HCEC 1CT (cell line): ENCODE measurements around the gene ADAMTSL1.
"Not testable (repeated sequence)": the region's sequence is repeated elsewhere in the genome, so short reads cannot be mapped to it uniquely, and the experiment has no call there.

Experiments
- DNase-seq: peaks from one replicate; pipeline ENCODE4 v3.0.0-alpha.2; 2017

ADAMTSL1 gene

GRCh38 chr9:18921366-18922075 is 447.6 kb downstream of the ADAMTSL1 start:
- no peak for DNase-seq

GRCh38 chr9:18922161-18922885 is 448.4 kb downstream of the ADAMTSL1 start:
- no peak for DNase-seq

GRCh38 chr9:18923167-18923566 is 449.2 kb downstream of the ADAMTSL1 start:
- DNase-seq, result no peak

GRCh38 chr9:18923671-18924430 is 449.9 kb downstream of the ADAMTSL1 start:
- no peak for DNase-seq

- no peak for DNase-seq
Observed at GRCh38 chr9:18925880-18926279, 451.9 kb downstream of the ADAMTSL1 start.

GRCh38 chr9:18926513-18926912 is 452.6 kb downstream of the ADAMTSL1 start:
- DNase-seq, result no peak

- DNase-seq, result no peak
Observed at GRCh38 chr9:18928711-18929110, 454.8 kb downstream of the ADAMTSL1 start.

- not testable (repeated sequence) for DNase-seq
Observed at GRCh38 chr9:18930611-18931010, 456.7 kb downstream of the ADAMTSL1 start.

GRCh38 chr9:18935541-18935940 is 461.6 kb downstream of the ADAMTSL1 start:
- no peak for DNase-seq

- DNase-seq, result no peak
Observed at GRCh38 chr9:18936094-18936871, 462.3 kb downstream of the ADAMTSL1 start.

- DNase-seq, result no peak
Observed at GRCh38 chr9:18939943-18940342, 466.0 kb downstream of the ADAMTSL1 start.

- DNase-seq, result no peak
Observed at GRCh38 chr9:18941060-18941740, 467.2 kb downstream of the ADAMTSL1 start.

GRCh38 chr9:18942801-18943200 is 468.8 kb downstream of the ADAMTSL1 start:
- DNase-seq, result no peak

- DNase-seq, result no peak
Observed at GRCh38 chr9:18947892-18948339, 474.0 kb downstream of the ADAMTSL1 start.

GRCh38 chr9:18951936-18952335 is 478.0 kb downstream of the ADAMTSL1 start:
- no peak for DNase-seq

- DNase-seq, result no peak
Observed at GRCh38 chr9:18955626-18956025, 481.7 kb downstream of the ADAMTSL1 start.
